Measurements from ENCODE around the gene FETUB.

Gene FETUB

GRCh38 chr3:186614597-186615483 is 25.4 kb upstream of the FETUB start (continued):
- 0 out of 2 replicates have a peak, but pooled peaks have one; percentile 9 for TF ChIP-seq ZNF280D (tag by site-specific recombination; IDR thresholded peaks at IDR 0.05)
- TF ChIP-seq MEIS1 (CRISPR knock-in tag; IDR thresholded peaks at IDR 0.05; ENCODE audit: borderline replicate concordance), result no peak
- peak; percentile 53; the same call in 1 of the 2 replicates for TF ChIP-seq ZNF223 (tag by site-specific recombination; IDR thresholded peaks at IDR 0.05)
- TF ChIP-seq ZNF274 (IDR thresholded peaks at IDR 0.05; ENCODE audit: low read length), result no peak
- TF ChIP-seq ZNF274 (tag by site-specific recombination; IDR thresholded peaks at IDR 0.05; ENCODE audit: borderline replicate concordance), result no peak
- peak; percentile 82 for TF ChIP-seq CTCF (tag by site-specific recombination; IDR thresholded peaks at IDR 0.05)
- no peak for TF ChIP-seq TRIM28 (IDR thresholded peaks at IDR 0.05; ENCODE audit: borderline replicate concordance, low read length)

- Histone ChIP-seq H3K36me3 (ENCODE audit: control insufficient read depth in 2 of 2, insufficient read depth in 1 of 2, low read length in 2 of 2) (no peaks in the 10 kb centered on the region), H3K27ac (ENCODE audit: extremely low read depth, low read depth, low read length) (no peak overlapping the region), H3K4me1 (ENCODE audit: control insufficient read depth, insufficient read depth, low read length) (no peaks in the 10 kb centered on the region), H3K4me3 (ENCODE audit: low read depth, low read length) (no peak overlapping the region), H3K9me3 (ENCODE audit: control insufficient read depth, insufficient read depth, low read depth, low read length) (no peaks in the 10 kb centered on the region)
- CTCF ChIA-PET, result interaction anchor here (0.6 to 5.7 kb wide), 20 partner anchors 8 to 657 kb away, joined by 3 to 59 read pairs (median 8); partner anchors contain the start of genes CRYGS and HRG
- POLR2A ChIA-PET, result interaction anchor here (1.0 to 1.8 kb wide), 3 partner anchors 49 to 167 kb away, joined by 3 to 8 read pairs (median 5); partner anchors contain the start of genes EIF4A2 and TBCCD1
- no peak for TF ChIP-seq ZNF548 (tag by site-specific recombination; IDR thresholded peaks at IDR 0.05)
- no peak for TF ChIP-seq ZNF580 (tag by site-specific recombination; IDR thresholded peaks at IDR 0.05)
- no peak for TF ChIP-seq OVOL3 (tag by site-specific recombination; IDR thresholded peaks at IDR 0.05)
- no peak for TF ChIP-seq ZBTB26 (tag by site-specific recombination; optimal IDR thresholded peaks at IDR 0.05)
- no peak for TF ChIP-seq OSR2 (tag by site-specific recombination; IDR thresholded peaks at IDR 0.05)
- TF ChIP-seq ZNF654 (tag by site-specific recombination; IDR thresholded peaks at IDR 0.05; ENCODE audit: low read depth), result no peak
- no peak for TF ChIP-seq ZNF837 (tag by site-specific recombination; IDR thresholded peaks at IDR 0.05)
- no peak for TF ChIP-seq ZNF658 (tag by site-specific recombination; IDR thresholded peaks at IDR 0.05)
- no peak for TF ChIP-seq HIC1 (tag by site-specific recombination; IDR thresholded peaks at IDR 0.05)
- TF ChIP-seq GFI1B (tag by site-specific recombination; IDR thresholded peaks at IDR 0.05), result no peak
- TF ChIP-seq ZNF701 (tag by site-specific recombination; IDR thresholded peaks at IDR 0.05), result no peak
- no peak for TF ChIP-seq SCRT2 (tag by site-specific recombination; IDR thresholded peaks at IDR 0.05)
- no peak for TF ChIP-seq ZNF37A (tag by site-specific recombination; IDR thresholded peaks at IDR 0.05)
- TF ChIP-seq ZNF792 (tag by site-specific recombination; IDR thresholded peaks at IDR 0.05), result no peak
- TF ChIP-seq ZFP69B (tag by site-specific recombination; IDR thresholded peaks at IDR 0.05), result no peak
- TF ChIP-seq ZNF404 (tag by site-specific recombination; IDR thresholded peaks at IDR 0.05), result no peak
- TF ChIP-seq ZSCAN18 (tag by site-specific recombination; IDR thresholded peaks at IDR 0.05), result no peak
- TF ChIP-seq PBX3 (CRISPR knock-in tag; IDR thresholded peaks at IDR 0.05), result no peak
- no peak for TF ChIP-seq ZNF48 (tag by site-specific recombination; IDR thresholded peaks at IDR 0.05)
These were observed 23.9 kb upstream of the FETUB start for GRCh38 chr3:186616299-186616617.
